Esophagus squamous epithelium (tissue), 4 donors: ENCODE results near the gene SPARC.

Experiments used
- POLR2A ChIP-seq, 4 donors: fragments of 450-650 bp; IDR thresholded peaks; one replicate each; pipeline ENCODE4 v1.6.1; 2017; ENCODE audit warnings: antibody characterized with exemption in 4 of 4, mild to moderate bottlenecking in 4 of 4, moderate library complexity in 3 of 4
- TF ChIP-seq, protein P1 (sequence below), 6 experiments: fragments of 450-650 bp in 4 of 6; fragments of 200-600 bp in 2 of 6; sonication (generic) in 2 of 6; IDR thresholded peaks; one replicate each; pipeline ENCODE4 v1.5.1; 2016 to 2019; ENCODE audit warnings: antibody characterized with exemption in 6 of 6, mild to moderate bottlenecking in 4 of 6, moderate library complexity in 4 of 6

DNA sequence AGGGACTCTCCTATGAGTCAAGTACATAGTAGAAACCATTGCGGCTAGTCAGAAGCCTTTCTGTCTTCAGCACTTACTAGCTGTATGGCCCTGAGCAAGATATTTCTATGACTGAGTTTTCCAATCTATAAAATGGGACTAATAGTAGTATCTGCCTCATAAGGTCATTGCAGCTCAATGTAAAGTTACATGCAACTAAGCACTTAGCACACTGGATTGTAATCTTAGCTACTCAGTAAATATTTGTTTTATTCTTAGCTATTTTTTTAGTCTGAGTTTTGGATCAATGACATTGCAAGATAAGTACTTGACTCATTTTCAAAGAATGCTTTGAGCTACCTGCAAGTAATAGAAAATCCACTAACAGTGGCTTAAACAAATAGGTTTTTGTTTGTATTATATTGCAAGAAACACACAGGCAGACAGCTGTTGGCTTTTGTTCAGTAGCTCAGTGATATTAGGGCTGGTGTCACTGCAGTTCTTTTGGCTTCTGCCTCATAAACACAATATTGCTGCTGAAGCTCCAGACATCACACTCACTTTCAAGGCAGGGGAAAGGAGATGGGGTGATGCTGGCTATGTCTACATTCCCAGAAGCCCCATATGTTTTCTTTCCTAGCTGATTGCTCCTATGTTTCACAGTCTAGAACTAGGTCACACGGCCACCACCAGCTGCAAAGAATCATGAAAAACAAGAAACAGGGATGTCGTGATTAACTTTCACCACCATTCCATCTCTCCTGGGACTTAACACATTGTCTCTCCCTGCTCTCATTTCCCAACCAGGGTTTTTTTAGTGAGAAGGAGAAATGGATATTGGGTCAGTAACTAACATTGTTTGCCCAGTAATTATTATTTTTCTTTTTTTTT lies 68.6 kb downstream of the SPARC start:
- TF ChIP-seq, protein P1, sequence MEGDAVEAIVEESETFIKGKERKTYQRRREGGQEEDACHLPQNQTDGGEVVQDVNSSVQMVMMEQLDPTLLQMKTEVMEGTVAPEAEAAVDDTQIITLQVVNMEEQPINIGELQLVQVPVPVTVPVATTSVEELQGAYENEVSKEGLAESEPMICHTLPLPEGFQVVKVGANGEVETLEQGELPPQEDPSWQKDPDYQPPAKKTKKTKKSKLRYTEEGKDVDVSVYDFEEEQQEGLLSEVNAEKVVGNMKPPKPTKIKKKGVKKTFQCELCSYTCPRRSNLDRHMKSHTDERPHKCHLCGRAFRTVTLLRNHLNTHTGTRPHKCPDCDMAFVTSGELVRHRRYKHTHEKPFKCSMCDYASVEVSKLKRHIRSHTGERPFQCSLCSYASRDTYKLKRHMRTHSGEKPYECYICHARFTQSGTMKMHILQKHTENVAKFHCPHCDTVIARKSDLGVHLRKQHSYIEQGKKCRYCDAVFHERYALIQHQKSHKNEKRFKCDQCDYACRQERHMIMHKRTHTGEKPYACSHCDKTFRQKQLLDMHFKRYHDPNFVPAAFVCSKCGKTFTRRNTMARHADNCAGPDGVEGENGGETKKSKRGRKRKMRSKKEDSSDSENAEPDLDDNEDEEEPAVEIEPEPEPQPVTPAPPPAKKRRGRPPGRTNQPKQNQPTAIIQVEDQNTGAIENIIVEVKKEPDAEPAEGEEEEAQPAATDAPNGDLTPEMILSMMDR (IDR thresholded peaks at IDR 0.05) = no peak
- no peak for TF ChIP-seq POLR2A (IDR thresholded peaks at IDR 0.05)
